ENCODE measurements around the gene STARD8.
"Not testable (repeated sequence)": the region's sequence is repeated elsewhere in the genome, so short reads cannot be mapped to it uniquely, and the experiment has no call there.

STARD8 gene

DNA sequence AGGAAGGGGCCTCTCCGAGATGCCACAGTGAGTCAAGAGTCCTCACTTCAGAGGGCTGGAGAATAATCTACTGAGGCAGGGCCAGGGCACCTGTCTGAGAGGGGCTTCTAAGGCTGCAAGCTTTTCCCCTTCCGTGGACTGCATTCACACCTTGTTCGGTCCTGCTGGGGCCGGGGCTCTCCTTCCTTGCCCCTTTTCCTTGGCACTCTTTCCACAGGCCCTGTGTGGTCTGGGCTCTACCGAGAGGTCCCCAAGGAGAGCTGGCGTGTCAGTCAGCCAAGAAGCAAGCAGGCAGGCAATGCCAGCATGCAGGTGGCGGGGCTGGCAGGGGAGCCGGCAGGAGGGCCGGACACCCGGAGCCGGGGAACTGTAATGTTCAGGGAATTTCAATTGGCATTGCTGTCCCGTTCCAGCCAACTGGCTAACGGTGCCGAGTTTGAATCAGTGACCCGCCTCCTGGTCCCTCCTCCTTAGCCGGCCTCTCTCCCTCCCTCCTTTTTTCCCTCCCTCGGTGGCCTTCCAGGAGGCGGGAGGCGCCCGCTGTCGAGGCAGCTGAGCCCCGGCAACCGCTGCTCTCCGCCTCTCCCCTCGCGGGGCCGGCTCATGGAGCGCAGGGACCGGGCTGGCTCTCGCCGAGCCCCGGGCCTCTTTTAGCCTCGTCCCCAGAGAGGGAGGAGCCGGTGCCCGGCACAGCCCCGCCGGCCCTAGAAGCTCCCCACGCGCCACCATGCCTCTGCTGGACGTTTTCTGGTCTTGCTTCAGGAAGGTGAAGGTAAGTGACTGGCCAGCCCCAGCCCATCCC, at the start of gene STARD8:
Gene STARD8 (plus strand): TSS at position 511 of the 802 bp plus-strand sequence. CDS start 217 bp downstream, at position 728.
- no peak for DNase-seq

- no peak for DNase-seq
Measured at GRCh38 chrX:68598841-68599240, 48.6 kb upstream of the STARD8 start.

DNA sequence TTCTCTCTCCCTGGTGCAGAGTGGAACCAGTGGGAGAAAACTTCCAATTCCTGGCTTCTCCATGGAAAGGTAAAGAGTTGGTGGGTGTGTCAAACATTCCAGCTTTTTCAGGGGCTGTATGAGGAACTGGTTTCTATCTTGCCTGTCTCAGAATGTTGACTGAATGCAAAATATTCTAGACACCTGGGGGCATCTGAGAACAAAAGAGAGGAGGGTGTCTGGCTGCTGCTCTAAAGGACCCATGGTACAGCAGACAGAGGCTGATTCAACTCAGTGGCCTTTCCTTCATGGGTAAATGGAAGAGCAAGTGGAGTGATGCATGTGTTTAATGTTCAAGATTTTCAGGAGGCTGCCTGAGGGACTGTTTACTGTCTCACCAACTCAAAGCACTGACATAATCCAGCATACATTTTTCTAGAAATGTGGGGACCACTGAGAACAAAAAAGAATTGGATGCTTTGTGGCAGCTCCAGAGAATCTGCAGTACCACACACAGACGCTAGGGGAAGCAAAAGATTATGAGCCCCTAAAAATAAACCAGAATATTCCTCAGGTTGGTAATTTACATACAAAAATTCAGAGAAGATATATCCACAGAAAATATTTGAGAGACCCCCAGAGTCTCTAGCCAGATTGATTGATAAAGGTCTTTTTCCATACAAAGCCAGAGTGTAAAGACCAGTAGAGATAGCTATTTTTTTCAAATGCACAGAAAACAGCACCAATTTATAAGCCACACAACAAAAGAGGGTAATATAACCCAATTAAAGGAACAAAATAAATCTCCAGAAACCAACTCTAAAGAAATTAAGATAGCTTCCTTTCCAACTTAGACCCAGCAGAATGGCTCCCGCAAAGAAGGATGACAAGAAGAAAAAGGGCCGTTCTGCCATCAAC, 48.0 kb upstream of the STARD8 start:
- no peak for DNase-seq

GRCh38 chrX:68604216-68604615, 43.2 kb upstream of the STARD8 start:
- not testable (repeated sequence) for DNase-seq

DNA sequence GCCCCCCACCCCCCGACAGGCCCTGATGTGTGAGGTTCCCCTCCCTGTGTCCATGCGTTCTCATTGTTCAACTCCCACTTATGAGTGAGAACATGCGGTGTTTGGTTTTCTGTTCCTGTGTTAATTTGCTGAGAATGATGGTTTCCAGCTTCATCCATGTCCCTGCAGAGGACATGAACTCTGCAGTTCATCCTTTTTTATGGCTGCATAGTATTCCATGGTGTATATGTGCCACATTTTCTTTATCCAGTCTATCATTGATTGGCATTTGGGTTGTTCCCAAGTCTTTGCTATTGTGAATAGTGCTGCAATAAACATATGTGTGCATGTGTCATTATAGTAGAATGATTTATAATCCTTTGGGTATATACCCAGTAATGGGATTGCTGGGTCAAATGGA, 32.7 kb upstream of the STARD8 start:
- DNase-seq, result not testable (repeated sequence)

GRCh38 chrX:68627986-68628385, 19.5 kb upstream of the STARD8 start:
- no peak for DNase-seq

- DNase-seq, result not testable (repeated sequence)
Measured at GRCh38 chrX:68629936-68630335, 17.5 kb upstream of the STARD8 start.

DNA sequence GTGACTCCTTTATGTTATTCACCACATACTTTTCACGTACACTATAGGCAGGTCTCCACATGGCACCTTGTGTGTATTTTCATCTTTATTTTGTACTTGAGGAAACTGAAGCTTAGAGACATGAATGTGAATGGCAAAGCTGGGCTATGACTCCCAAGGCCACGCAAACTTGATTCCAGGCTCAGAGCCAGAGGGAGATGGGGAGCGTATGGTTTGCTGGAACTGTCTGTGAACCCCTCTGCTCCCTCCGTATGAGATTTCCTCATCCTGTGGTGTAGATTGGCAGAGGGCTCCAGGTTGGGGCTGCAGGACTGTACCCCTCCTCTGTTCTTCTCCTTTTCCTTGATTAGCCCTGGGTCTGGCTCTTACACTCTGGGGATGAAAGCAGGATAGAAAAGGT, 16.1 kb upstream of the STARD8 start:
- no peak for DNase-seq

GRCh38 chrX:68632491-68632890, 15.0 kb upstream of the STARD8 start:
- DNase-seq, result no peak

GRCh38 chrX:68633981-68634380, 13.5 kb upstream of the STARD8 start:
- DNase-seq, result no peak

GRCh38 chrX:68634649-68635227, 12.7 kb upstream of the STARD8 start:
- no peak for DNase-seq

DNA sequence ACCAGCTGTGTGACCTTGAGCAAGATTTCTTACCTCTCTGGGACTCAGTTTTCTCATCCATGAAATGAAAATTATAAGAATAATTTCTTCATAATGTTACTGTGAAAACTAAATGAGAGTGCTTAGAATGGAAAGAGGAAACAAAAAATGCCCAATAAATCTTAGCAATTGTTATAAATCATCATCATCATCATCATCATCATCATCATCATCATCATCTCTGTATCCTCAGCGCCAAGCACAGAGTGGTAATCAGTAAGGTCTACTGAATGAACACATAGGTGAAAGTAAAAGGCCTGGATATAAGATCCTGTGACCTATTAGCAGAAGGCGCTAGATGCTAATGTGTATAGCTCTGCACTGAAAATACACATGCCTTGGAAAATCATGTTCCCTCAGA, 6.8 kb upstream of the STARD8 start:
- no peak for DNase-seq

DNA sequence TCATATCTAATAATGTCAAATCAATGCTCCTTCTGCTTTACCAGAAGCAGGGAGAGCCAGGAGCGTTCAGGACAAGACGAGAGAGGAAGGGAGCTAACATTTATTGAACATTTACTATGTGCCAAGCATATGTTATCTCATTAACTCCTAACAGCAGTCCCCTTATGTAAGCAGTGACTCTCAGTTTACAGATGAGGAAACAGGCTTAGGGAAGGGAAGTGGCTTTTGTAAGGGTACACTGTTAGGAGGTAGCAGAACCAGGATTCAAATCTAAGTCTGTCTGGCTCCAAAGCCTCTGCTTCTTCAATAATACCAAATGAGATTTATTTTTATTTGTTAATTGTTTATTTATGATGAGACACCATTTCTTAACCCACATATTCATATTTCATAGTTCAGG, 2.6 kb upstream of the STARD8 start:
- no peak for DNase-seq

DNA sequence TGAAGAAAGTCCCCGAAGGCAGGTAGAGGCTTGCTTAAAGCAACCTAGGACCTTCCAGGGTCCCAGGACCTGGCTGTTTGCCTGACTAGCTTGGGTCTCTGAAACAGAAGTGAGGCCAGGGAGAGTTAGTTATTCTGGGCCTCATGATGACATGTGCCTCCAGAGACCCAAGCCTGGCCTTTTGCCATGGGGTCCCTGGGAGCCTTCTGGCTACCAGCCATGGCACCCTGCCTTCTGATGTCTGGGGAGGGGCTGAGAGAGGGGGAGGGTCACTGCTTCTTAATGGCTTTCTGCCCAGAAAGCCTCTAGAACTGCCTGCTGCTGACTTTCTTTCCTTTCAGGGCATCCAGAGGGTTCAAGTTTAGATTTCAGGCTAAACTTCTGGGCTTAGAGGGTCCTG, 1.0 kb upstream of the STARD8 start:
- no peak for DNase-seq

- no peak for DNase-seq
Measured at GRCh38 chrX:68648960-68649359, 1.5 kb downstream of the STARD8 start.

- no peak for DNase-seq
Measured at GRCh38 chrX:68650491-68650890, 3.0 kb downstream of the STARD8 start.

DNA sequence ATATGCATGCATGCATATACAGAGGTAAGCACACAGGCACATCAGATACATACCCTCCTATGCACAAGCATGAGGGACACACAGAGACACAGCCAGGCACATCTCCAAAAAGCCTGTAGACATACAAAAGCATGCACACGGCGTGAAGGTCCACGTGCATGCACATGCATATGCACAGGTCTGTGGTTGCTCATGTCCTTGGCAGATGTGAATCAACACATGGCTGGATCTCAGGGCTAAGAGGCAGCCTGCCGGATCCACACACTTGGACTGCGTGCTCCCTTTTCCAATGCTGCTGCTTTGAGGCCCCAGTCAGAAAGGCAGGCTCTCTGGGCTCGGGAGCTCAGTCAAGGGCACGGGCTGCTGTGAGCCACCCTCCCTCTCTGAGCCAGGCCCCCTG, 3.6 kb downstream of the STARD8 start:
- DNase-seq, result no peak

DNA sequence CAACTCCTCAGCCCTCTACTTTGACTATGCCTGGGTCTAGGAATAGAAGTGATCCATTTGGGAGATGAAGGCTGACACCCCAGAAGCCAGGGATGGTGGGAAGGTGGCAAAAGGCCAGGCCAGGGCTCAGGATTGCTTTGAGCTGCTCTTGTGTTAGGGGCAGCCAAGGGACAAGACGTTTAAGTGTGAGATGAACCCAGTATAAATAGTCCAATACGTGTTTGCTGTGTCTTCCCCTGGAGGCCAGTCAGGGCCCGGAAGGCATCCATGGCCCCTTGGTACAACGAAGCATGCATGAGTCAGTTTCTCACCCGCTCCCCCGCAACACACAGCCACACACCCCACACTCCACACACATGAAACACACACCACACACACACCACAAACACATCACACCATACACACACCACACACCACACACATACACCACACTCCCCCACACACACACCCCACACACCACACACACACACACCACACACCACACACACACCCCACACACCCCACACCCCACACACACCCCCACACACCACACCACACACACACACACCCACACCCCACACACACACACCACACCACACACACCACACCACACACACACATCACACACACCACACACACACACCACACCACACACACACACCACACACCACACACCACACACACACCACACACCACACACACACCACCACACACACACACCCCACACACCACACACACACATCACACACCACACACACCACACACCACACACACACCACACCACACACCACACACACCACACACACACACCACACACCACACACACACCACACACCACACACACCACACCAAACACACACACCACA, 5.1 kb downstream of the STARD8 start:
- DNase-seq, result no peak

DNA sequence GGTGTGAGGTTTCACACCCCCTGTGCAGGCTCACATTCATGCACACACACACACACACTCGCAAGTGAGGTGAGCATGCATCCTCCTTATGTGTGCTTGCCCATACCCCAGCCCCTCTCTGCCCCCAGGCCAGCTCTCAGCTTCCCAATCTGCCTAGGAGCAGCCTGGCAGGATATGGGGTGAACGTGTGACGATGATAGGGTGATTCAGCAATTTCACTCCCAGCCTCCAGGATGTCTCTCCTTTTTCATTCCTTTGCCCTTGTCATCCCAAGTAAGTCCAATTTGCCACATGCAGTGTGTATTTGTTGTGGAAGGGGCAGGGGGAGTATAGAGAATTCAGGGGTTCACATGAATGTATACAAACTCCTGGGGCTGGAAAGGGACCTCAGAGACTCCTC, 7.2 kb downstream of the STARD8 start:
- no peak for DNase-seq

GRCh38 chrX:68656473-68656872, 9.0 kb downstream of the STARD8 start:
- not testable (repeated sequence) for DNase-seq

GRCh38 chrX:68658530-68658929, 11.1 kb downstream of the STARD8 start:
- DNase-seq, result no peak

DNA sequence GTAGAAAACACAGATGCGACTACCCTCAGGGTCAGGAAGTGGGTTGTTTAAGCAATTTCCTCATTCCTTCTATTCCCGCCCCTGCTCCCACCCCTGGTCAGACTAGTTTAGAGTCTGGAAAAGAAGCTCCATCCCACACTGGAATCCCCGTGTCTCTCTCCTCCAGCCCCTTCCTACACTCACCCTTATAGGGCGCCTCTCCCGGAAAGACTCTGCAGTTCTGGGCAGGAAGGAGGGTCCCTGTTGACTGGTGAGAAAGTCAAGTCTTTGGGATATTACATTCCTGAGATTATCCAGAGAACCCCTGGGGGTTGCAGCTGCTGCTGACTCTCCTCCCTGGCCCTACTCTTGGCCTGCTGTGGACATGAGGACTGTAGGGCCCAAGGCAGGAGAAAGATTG, 11.9 kb downstream of the STARD8 start:
- no peak for DNase-seq

DNA sequence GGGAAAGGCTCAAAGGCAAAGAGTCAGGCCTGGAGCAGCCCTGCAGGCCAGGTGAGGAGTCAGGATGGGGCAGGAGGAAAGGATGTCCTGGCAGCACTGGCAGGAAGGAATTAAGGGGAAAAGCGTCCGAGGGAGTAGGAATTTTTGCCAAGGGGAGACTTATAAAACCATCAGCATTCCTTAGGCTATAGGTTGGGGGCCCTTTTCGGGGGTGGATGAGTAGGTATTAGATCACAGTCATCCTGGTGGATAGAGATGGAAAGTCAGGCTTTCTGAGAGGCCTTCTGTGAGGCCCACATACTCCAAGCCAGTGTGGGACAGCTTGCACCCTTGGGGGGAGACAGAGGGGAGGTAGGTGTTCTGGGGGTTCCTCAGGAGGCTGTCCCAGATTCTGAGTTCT, 12.3 kb downstream of the STARD8 start:
- DNase-seq, result no peak
